GM23338 (cell line): Measurements from ENCODE around the gene SUGCT. TPM values are rescaled to one million over a fixed set of nuclear protein-coding genes. Genes with fewer than 3 reads are reported as not detected.

Experiments
- ATAC-seq: fragments of 200-7000 bp; cut with Tn5 transposase; 3 replicates; pipeline ENCODE4 v1.9.1; 2020
- DNase-seq: peaks from one replicate; pipeline ENCODE4 v3.0.0-alpha.2; 2015; ENCODE audit warnings: low spot score
- H2AFZ ChIP-seq: fragments of 200-600 bp; sonication (generic); 2 replicates; pipeline ENCODE4 v1.8.0; 2016; ENCODE audit warnings: antibody characterized with exemption, mild to moderate bottlenecking, moderate library complexity
- H3F3A ChIP-seq: fragments of 200-600 bp; sonication (generic); replicated peaks from 2 replicates; pipeline ENCODE4 v1.8.0; 2017; ENCODE audit warnings: antibody characterized with exemption, mixed run types, low read depth
- H3K27ac ChIP-seq: fragments of 200-600 bp; sonication (generic); 2 replicates; pipeline ENCODE4 v1.6.1; 2016; ENCODE audit warnings: low read depth
- H3K27me3 ChIP-seq: fragments of 200-600 bp; sonication (generic); 2 replicates; pipeline ENCODE4 v1.8.0; 2016; ENCODE audit warnings: mild to moderate bottlenecking, mixed run types, moderate library complexity; ENCODE audit not compliant: insufficient read depth
- H3K36me3 ChIP-seq: fragments of 200-600 bp; sonication (generic); 2 replicates; pipeline ENCODE4 v1.8.0; 2016; ENCODE audit warnings: mild to moderate bottlenecking; ENCODE audit not compliant: insufficient read depth
- H3K4me1 ChIP-seq: fragments of 200-600 bp; sonication (generic); 2 replicates; pipeline ENCODE4 v1.8.0; 2016; ENCODE audit warnings: mild to moderate bottlenecking, moderate library complexity; ENCODE audit not compliant: insufficient read depth
- H3K4me2 ChIP-seq: fragments of 200-600 bp; sonication (generic); 2 replicates; pipeline ENCODE4 v1.7.1; 2017; ENCODE audit warnings: mixed run types
- H3K4me3 ChIP-seq: fragments of 200-600 bp; sonication (generic); 2 replicates; pipeline ENCODE4 v1.6.1; 2016; ENCODE audit warnings: mixed run types
- H3K79me2 ChIP-seq: fragments of 200-600 bp; sonication (generic); replicated peaks from 2 replicates; pipeline ENCODE4 v1.8.0; 2017; ENCODE audit warnings: mild to moderate bottlenecking; ENCODE audit not compliant: insufficient read depth
- H3K9me2 ChIP-seq: fragments of 200-600 bp; sonication (generic); 2 replicates; pipeline ENCODE4 v1.8.0; 2017; ENCODE audit not compliant: insufficient read depth
- H4K20me1 ChIP-seq: fragments of 200-600 bp; sonication (generic); replicated peaks from 2 replicates; pipeline ENCODE4 v1.8.0; 2017; ENCODE audit warnings: mild to moderate bottlenecking; ENCODE audit not compliant: insufficient read depth
- H3K27ac Mint-ChIP-seq: 2 replicates; pipeline ENCODE4 v1.8.0; 2020; ENCODE audit warnings: inconsistent platforms, mild to moderate bottlenecking, moderate library complexity, mixed read lengths
- H3K27me3 Mint-ChIP-seq: 3 replicates; pipeline ENCODE4 v1.8.0; 2022; ENCODE audit warnings: low read depth, mild to moderate bottlenecking, moderate library complexity, mixed read lengths, inconsistent platforms; ENCODE audit not compliant: insufficient read depth, poor library complexity
- H3K36me3 Mint-ChIP-seq: 3 replicates; pipeline ENCODE4 v1.8.0; 2021; ENCODE audit warnings: low read depth, mild to moderate bottlenecking, inconsistent platforms, moderate library complexity, mixed read lengths
- H3K4me1 Mint-ChIP-seq: 3 replicates; pipeline ENCODE4 v1.8.0; 2020; ENCODE audit warnings: mild to moderate bottlenecking, inconsistent platforms, mixed read lengths
- H3K4me3 Mint-ChIP-seq: 3 replicates; pipeline ENCODE4 v1.8.0; 2021; ENCODE audit warnings: moderate library complexity, mild to moderate bottlenecking, inconsistent platforms, mixed read lengths
- H3K9me3 Mint-ChIP-seq: 3 replicates; pipeline ENCODE4 v1.8.0; 2020; ENCODE audit warnings: moderate library complexity, mild to moderate bottlenecking, inconsistent platforms, mixed read lengths
- CTCF ChIP-seq, 2 experiments: fragments of 200-600 bp in 1 of 2; sonication (generic) in 1 of 2; conservative IDR thresholded peaks; 2 replicates each; pipeline versions ENCODE4 v1.5.1 to v1.6.1; 2016 to 2017; ENCODE audit warnings: antibody characterized with exemption in 2 of 2, low read depth in 2 of 2, mild to moderate bottlenecking in 2 of 2, moderate library complexity in 1 of 2
- JUNB ChIP-seq: IDR thresholded peaks from one replicate; pipeline ENCODE4 v1.6.1; 2016; ENCODE audit warnings: antibody characterized with exemption; ENCODE audit not compliant: unreplicated experiment
- POLR2AphosphoS5 ChIP-seq: IDR thresholded peaks from 2 replicates; pipeline ENCODE4 v1.6.1; 2016; ENCODE audit warnings: antibody characterized with exemption, low read depth
- STAT1 ChIP-seq: IDR thresholded peaks from one replicate; pipeline ENCODE4 v1.6.1; 2016; ENCODE audit warnings: antibody characterized with exemption; ENCODE audit not compliant: unreplicated experiment
- polyA plus RNA-seq: library from polyadenylated mRNA; unstranded; fragments of >200 nt; fragmentation: Nextera tagmentation; extraction: Ambion mirVana; gene quantifications from 2 replicates; pipeline ENCODE4 v1.2.1, GENCODE V29; 2016
- total RNA-seq: library from RNA; depleted of rRNA; stranded (reverse); fragments of >200 nt; shearing (Covaris generic); gene quantifications from 2 replicates; pipeline ENCODE4 v1.2.3, GENCODE V29; 2014
- TF ChIP-seq, protein P1 (sequence below): fragments of 250-450 bp; sonication (Bioruptor Pico); IDR thresholded peaks from 2 replicates; pipeline ENCODE4 v1.5.0; 2020; ENCODE audit warnings: mild to moderate bottlenecking, moderate library complexity

The SUGCT gene
- total and polyA plus RNA-seq, 2 experiments from 2014 or later: 4.2 to 5.6 TPM

- TF ChIP-seq, protein P1, sequence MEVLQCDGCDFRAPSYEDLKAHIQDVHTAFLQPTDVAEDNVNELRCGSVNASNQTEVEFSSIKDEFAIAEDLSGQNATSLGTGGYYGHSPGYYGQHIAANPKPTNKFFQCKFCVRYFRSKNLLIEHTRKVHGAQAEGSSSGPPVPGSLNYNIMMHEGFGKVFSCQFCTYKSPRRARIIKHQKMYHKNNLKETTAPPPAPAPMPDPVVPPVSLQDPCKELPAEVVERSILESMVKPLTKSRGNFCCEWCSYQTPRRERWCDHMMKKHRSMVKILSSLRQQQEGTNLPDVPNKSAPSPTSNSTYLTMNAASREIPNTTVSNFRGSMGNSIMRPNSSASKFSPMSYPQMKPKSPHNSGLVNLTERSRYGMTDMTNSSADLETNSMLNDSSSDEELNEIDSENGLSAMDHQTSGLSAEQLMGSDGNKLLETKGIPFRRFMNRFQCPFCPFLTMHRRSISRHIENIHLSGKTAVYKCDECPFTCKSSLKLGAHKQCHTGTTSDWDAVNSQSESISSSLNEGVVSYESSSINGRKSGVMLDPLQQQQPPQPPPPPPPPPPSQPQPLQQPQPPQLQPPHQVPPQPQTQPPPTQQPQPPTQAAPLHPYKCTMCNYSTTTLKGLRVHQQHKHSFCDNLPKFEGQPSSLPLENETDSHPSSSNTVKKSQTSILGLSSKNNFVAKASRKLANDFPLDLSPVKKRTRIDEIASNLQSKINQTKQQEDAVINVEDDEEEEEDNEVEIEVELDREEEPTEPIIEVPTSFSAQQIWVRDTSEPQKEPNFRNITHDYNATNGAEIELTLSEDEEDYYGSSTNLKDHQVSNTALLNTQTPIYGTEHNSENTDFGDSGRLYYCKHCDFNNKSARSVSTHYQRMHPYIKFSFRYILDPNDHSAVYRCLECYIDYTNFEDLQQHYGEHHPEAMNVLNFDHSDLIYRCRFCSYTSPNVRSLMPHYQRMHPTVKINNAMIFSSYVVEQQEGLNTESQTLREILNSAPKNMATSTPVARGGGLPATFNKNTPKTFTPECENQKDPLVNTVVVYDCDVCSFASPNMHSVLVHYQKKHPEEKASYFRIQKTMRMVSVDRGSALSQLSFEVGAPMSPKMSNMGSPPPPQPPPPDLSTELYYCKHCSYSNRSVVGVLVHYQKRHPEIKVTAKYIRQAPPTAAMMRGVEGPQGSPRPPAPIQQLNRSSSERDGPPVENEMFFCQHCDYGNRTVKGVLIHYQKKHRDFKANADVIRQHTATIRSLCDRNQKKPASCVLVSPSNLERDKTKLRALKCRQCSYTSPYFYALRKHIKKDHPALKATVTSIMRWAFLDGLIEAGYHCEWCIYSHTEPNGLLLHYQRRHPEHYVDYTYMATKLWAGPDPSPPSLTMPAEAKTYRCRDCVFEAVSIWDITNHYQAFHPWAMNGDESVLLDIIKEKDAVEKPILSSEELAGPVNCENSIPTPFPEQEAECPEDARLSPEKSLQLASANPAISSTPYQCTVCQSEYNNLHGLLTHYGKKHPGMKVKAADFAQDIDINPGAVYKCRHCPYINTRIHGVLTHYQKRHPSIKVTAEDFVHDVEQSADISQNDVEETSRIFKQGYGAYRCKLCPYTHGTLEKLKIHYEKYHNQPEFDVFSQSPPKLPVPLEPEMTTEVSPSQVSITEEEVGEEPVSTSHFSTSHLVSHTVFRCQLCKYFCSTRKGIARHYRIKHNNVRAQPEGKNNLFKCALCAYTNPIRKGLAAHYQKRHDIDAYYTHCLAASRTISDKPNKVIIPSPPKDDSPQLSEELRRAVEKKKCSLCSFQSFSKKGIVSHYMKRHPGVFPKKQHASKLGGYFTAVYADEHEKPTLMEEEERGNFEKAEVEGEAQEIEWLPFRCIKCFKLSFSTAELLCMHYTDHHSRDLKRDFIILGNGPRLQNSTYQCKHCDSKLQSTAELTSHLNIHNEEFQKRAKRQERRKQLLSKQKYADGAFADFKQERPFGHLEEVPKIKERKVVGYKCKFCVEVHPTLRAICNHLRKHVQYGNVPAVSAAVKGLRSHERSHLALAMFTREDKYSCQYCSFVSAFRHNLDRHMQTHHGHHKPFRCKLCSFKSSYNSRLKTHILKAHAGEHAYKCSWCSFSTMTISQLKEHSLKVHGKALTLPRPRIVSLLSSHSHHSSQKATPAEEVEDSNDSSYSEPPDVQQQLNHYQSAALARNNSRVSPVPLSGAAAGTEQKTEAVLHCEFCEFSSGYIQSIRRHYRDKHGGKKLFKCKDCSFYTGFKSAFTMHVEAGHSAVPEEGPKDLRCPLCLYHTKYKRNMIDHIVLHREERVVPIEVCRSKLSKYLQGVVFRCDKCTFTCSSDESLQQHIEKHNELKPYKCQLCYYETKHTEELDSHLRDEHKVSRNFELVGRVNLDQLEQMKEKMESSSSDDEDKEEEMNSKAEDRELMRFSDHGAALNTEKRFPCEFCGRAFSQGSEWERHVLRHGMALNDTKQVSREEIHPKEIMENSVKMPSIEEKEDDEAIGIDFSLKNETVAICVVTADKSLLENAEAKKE (CRISPR knock-in tag): no peak
Observed at GRCh38 chr7:40175725-40176510, 41.1 kb downstream of the SUGCT start (continued).

GRCh38 chr7:40177071-40177470 is 42.3 kb downstream of the SUGCT start:
- no peaks in the 10 kb centered on the region; the same call in 2 of the 3 replicates for H3K9me3 Mint-ChIP-seq
- Histone ChIP-seq H4K20me1 (no peaks in the 10 kb centered on the region), H3K4me1 (no peaks in the 10 kb centered on the region), H3K27ac (no peak overlapping the region), H3K4me2 (no peak overlapping the region), H2AFZ (no peak overlapping the region), H3K79me2 (no peaks in the 10 kb centered on the region), H3K27me3 (no peaks in the 10 kb centered on the region), H3K36me3 (no peaks in the 10 kb centered on the region), H3K4me3 (no peak overlapping the region), H3F3A (no peaks in the 10 kb centered on the region), H3K9me2 (no peaks in the 10 kb centered on the region)
- H3K4me3 Mint-ChIP-seq: no peak overlapping the region
- peaks cover 5% of the 10 kb centered on the region for H3K27me3 Mint-ChIP-seq
- H3K4me1 Mint-ChIP-seq: no peaks in the 10 kb centered on the region
- TF ChIP-seq, protein P1 (CRISPR knock-in tag): no peak
- TF ChIP-seq POLR2AphosphoS5: no peak
- no peak for TF ChIP-seq STAT1
- TF ChIP-seq CTCF (conservative IDR thresholded peaks at IDR 0.05; ENCODE audit: low read depth in 2 of 2): no peak
- no peak for TF ChIP-seq JUNB
- H3K36me3 Mint-ChIP-seq: no peaks in the 10 kb centered on the region
- no peak overlapping the region for H3K27ac Mint-ChIP-seq
- DNase-seq: no peak
- no peak for ATAC-seq
